ENCODE data around the gene DENND4A.

DENND4A gene

DNA sequence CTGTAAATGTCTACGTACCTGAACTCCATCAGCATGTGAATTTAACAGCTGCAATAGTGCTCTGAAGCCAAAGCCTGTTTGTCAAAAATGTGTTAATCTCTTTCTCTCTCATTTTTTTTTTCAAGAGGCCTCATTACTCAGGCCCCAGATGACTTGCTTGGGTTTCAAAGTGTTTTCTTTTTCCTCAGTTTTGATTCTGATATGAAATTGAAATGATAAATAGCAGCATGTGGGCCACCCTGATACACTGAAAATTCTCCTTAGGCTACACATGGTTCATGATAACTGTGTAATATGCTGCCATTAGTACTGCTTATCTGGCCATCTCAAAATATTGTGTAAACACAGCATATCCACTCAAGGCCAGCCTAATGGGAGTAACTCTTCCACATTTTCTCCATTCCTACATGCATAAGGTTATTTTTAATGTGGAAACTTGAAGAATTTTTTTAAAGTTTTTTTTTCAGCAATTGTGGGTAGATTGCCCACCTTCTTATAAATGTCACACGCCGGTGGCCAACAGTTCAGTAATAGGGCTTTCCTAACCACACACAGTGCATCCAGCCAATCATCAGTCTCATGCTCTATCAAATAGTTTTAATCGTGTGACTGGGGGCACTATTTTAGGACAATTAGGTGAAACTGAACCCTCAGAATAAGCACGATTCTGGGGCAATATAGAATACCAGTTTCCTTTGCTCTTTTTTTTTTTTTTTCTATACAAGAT lies 13.1 kb upstream of the DENND4A start:
- H3K9me3 ChIP-seq (ENCODE audit: control insufficient read depth in 1 of 2, low read length in 2 of 2), result no peaks in the 10 kb centered on the region
- no peak overlapping the region for H3K4me3 ChIP-seq (ENCODE audit: low read depth in 1 of 2, low read length in 2 of 2)
- H3K27me3 ChIP-seq (ENCODE audit: control insufficient read depth in 1 of 2, insufficient read depth in 2 of 2, low read length in 2 of 2), result no peaks in the 10 kb centered on the region
- no peak overlapping the region for H3K9ac ChIP-seq (ENCODE audit: low read depth in 1 of 2, low read length in 2 of 2)
- no peak overlapping the region for H3K27ac ChIP-seq (ENCODE audit: low read depth, low read length)
- no peaks in the 10 kb centered on the region for H3K36me3 ChIP-seq (ENCODE audit: control insufficient read depth in 1 of 2, insufficient read depth in 2 of 2, low read length in 2 of 2)
- H3K4me1 ChIP-seq (ENCODE audit: control insufficient read depth in 1 of 2, insufficient read depth in 2 of 2, low read length in 2 of 2), result no peaks in the 10 kb centered on the region

DNA sequence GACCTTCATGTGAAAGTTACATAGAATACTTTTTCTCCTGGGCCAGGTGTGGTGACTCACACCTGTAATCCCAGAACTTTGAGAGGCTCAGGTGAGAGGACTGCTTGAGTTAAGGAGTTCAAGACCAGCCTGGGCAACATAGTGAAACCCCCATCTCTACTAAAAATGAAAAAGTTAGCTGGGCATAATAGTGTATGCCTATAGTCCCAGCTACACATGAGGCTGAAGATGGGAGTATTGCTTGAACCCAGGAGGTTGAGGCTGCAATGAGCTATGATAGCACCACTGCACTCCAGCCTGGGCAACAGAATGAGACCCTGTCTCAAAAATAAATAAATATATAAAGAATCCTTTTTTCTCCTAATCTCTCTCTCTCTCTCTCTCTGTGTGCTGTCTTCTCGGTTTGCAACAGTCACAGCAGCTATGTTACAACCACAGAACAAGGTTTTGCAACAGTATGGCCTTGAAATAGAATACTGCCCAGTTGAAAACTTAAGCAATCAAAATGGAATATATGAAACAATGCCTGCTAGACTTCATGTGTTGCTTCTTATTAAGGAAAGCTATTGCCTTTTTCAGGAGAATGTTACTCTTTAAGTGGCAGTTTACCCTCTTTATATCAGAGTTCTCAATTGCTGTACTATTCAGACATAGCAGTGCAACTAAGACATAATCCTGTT lies 12.3 kb upstream of the DENND4A start:
- Histone ChIP-seq H3K9ac (ENCODE audit: low read depth in 1 of 2, low read length in 2 of 2) (no peak overlapping the region), H3K36me3 (ENCODE audit: control insufficient read depth in 1 of 2, insufficient read depth in 2 of 2, low read length in 2 of 2) (no peaks in the 10 kb centered on the region), H3K9me3 (ENCODE audit: control insufficient read depth in 1 of 2, low read length in 2 of 2) (no peaks in the 10 kb centered on the region), H3K27ac (ENCODE audit: low read depth, low read length) (no peak overlapping the region), H3K4me3 (ENCODE audit: low read depth in 1 of 2, low read length in 2 of 2) (no peak overlapping the region), H3K4me1 (ENCODE audit: control insufficient read depth in 1 of 2, insufficient read depth in 2 of 2, low read length in 2 of 2) (no peaks in the 10 kb centered on the region), H3K27me3 (ENCODE audit: control insufficient read depth in 1 of 2, insufficient read depth in 2 of 2, low read length in 2 of 2) (no peaks in the 10 kb centered on the region)

DNA sequence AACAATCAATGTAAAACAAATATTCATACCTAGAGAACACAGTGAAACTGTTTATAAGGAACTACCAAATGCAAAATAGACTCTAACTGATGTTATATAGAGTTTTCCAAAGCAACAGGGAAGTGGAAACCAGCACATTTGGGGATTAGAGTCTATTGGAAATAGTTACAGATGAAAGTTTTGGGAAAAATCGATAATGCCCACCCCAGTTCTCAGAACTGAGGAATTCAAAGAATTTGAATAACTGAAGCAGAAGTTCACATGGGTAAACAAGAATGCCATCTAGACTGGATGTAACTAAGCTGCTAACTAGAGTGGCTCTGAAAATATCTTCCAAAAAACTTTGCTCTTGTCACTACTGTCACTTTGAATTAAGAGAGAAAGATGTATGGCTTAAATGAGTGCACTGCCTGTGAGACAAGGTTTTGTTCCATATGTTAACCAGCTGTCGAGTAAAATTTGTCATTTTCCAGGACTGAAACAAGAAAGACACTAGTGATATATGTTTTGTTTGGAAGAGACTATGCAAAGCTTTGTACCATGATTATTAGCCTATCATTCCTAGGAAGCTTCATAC lies 9.2 kb upstream of the DENND4A start:
- Histone ChIP-seq H3K27ac (ENCODE audit: low read depth, low read length) (no peak overlapping the region), H3K9ac (ENCODE audit: low read depth in 1 of 2, low read length in 2 of 2) (no peak overlapping the region), H3K36me3 (ENCODE audit: control insufficient read depth in 1 of 2, insufficient read depth in 2 of 2, low read length in 2 of 2) (no peaks in the 10 kb centered on the region), H3K4me1 (ENCODE audit: control insufficient read depth in 1 of 2, insufficient read depth in 2 of 2, low read length in 2 of 2) (no peaks in the 10 kb centered on the region), H3K9me3 (ENCODE audit: control insufficient read depth in 1 of 2, low read length in 2 of 2) (no peaks in the 10 kb centered on the region), H3K27me3 (ENCODE audit: control insufficient read depth in 1 of 2, insufficient read depth in 2 of 2, low read length in 2 of 2) (no peaks in the 10 kb centered on the region), H3K4me3 (ENCODE audit: low read depth in 1 of 2, low read length in 2 of 2) (no peak overlapping the region)

DNA sequence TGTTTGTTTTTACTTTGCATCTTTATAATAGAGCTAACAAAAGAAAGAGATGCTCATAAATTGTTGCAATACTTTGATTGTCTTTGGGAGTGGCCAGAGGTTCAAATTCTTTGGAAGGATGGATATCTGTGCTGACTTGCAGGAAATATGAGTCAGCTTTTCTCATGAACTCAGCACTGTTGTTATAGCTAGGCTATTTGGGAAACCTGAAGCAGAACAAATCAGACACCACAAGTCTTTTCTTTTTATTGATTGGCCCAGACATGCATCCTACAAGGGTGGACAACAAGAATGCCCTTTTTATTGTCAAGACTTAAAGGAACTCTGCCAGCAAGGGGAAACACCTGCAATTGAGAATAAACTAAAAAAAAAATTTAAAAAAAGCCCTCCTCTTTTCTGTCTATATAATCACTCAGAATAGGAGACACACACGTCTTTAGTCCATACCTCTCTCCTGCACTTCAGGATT lies 4.6 kb upstream of the DENND4A start:
- H3K36me3 ChIP-seq (ENCODE audit: control insufficient read depth in 1 of 2, insufficient read depth in 2 of 2, low read length in 2 of 2), result no peaks in the 10 kb centered on the region
- H3K27ac ChIP-seq (ENCODE audit: low read depth, low read length), result no peak overlapping the region
- H3K27me3 ChIP-seq (ENCODE audit: control insufficient read depth in 1 of 2, insufficient read depth in 2 of 2, low read length in 2 of 2), result no peaks in the 10 kb centered on the region
- no peaks in the 10 kb centered on the region for H3K9me3 ChIP-seq (ENCODE audit: control insufficient read depth in 1 of 2, low read length in 2 of 2)
- H3K9ac ChIP-seq (ENCODE audit: low read depth in 1 of 2, low read length in 2 of 2), result no peak overlapping the region
- no peak overlapping the region for H3K4me3 ChIP-seq (ENCODE audit: low read depth in 1 of 2, low read length in 2 of 2)
- peaks cover 4 to 7% of the 10 kb centered on the region in 2 donors for H3K4me1 ChIP-seq (ENCODE audit: control insufficient read depth in 1 of 2, insufficient read depth in 2 of 2, low read length in 2 of 2)

DNA sequence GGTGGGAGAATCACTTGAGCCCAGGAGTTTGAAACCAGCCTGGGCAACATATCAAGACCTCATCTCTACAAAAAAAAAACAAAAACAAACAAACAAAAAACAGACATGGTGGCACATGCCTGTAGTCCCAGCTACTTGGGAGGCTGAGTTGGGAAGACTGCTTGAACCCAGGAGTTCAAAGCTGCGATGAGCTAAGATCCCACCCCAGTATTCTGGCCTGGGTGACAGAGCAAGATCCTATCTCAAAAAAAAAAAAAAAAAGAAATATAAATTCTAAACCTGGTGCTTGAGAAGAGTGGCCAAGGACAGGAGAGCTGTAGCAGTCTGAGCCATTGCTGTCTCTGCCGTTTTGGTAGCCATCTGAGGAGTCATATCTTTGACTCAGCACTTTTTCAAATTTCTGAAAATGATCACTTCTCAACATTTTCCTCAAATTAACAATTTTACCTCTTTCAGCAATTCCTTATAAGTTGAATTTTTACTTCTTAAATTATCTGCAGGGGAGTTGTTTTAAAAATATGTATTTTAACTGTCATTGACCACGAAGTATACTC lies 3.6 kb upstream of the DENND4A start:
- no peak overlapping the region for H3K9ac ChIP-seq (ENCODE audit: low read depth in 1 of 2, low read length in 2 of 2)
- no peaks in the 10 kb centered on the region for H3K36me3 ChIP-seq (ENCODE audit: control insufficient read depth in 1 of 2, insufficient read depth in 2 of 2, low read length in 2 of 2)
- H3K4me3 ChIP-seq (ENCODE audit: low read depth in 1 of 2, low read length in 2 of 2), result no peak overlapping the region
- H3K4me1 ChIP-seq (ENCODE audit: control insufficient read depth in 1 of 2, insufficient read depth in 2 of 2, low read length in 2 of 2), result peaks cover 4 to 10% of the 10 kb centered on the region in 2 donors
- no peaks in the 10 kb centered on the region for H3K9me3 ChIP-seq (ENCODE audit: control insufficient read depth in 1 of 2, low read length in 2 of 2)
- no peaks in the 10 kb centered on the region for H3K27me3 ChIP-seq (ENCODE audit: control insufficient read depth in 1 of 2, insufficient read depth in 2 of 2, low read length in 2 of 2)
- H3K27ac ChIP-seq (ENCODE audit: low read depth, low read length), result no peak overlapping the region

DNA sequence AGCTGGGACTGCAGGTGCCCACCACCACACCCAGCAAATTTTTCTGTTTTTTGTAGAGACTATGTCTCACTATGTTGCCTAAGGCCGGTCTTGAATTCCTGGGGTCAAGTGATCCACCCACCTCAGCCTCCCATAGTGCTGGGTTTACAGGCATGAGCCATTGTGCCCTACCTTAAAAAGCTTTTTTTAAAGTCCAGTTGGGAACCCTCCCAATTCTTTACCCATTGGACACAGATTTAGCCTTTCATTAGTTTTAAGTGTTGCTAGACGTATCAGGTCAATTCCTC lies 1.7 kb upstream of the DENND4A start:
- H3K27ac ChIP-seq (ENCODE audit: low read depth, low read length), result no peak overlapping the region
- no peak overlapping the region for H3K4me3 ChIP-seq (ENCODE audit: low read depth in 1 of 2, low read length in 2 of 2)
- peaks cover 12 to 26% of the 10 kb centered on the region in 2 donors for H3K4me1 ChIP-seq (ENCODE audit: control insufficient read depth in 1 of 2, insufficient read depth in 2 of 2, low read length in 2 of 2)
- no peak overlapping the region for H3K9ac ChIP-seq (ENCODE audit: low read depth in 1 of 2, low read length in 2 of 2)
- no peaks in the 10 kb centered on the region for H3K27me3 ChIP-seq (ENCODE audit: control insufficient read depth in 1 of 2, insufficient read depth in 2 of 2, low read length in 2 of 2)
- no peaks in the 10 kb centered on the region for H3K9me3 ChIP-seq (ENCODE audit: control insufficient read depth in 1 of 2, low read length in 2 of 2)
- H3K36me3 ChIP-seq (ENCODE audit: control insufficient read depth in 1 of 2, insufficient read depth in 2 of 2, low read length in 2 of 2), result no peaks in the 10 kb centered on the region

DNA sequence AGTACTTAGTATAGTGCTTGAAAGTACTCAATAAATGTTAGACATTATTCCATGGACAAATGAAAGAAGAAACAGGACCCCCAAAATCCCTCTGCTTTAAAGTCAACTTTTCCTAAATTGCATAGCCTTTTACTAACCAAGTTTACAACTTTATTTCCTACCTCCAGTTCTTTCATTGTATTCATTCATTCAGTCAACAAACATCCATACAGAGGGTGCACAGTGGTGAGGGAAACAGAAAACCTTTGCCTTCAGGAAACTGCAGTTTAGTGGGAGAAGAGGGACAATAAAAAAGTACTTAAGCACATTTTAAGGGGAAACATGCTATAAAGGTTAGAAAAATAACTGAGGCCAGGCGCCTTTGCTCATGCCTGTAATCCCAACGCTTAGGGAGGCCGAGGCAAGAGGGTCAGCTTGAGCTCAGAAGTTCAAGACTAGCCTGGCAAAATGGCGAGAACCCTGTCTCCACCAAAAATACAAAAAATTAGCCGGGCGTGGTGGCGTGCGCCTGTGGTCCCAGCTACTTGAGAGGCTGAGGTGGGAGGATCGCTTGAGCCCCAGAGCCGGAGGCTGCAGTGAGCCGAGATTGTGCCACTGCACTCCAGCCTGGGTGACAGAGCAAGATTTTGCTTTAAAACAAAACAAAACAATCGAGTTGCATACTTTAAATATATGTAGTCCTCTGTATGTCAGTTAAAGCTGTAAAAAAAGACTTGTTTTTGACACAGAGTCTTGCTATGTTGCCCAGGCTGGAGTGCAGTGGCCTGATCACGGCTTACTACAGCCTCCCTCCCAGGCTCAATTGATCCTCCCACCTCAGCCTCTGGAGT lies 1.1 kb upstream of the DENND4A start:
- H3K4me1 ChIP-seq (ENCODE audit: control insufficient read depth in 1 of 2, insufficient read depth in 2 of 2, low read length in 2 of 2), result peaks cover 12 to 26% of the 10 kb centered on the region in 2 donors
- H3K4me3 ChIP-seq (ENCODE audit: low read depth in 1 of 2, low read length in 2 of 2), result peak overlapping the region; percentile 83 to 84
- peak overlapping the region; percentile 94 for H3K27ac ChIP-seq (ENCODE audit: low read depth, low read length)
- no peaks in the 10 kb centered on the region for H3K9me3 ChIP-seq (ENCODE audit: control insufficient read depth in 1 of 2, low read length in 2 of 2)
- peak overlapping the region; percentile 94 to 97 for H3K9ac ChIP-seq (ENCODE audit: low read depth in 1 of 2, low read length in 2 of 2)
- H3K27me3 ChIP-seq (ENCODE audit: control insufficient read depth in 1 of 2, insufficient read depth in 2 of 2, low read length in 2 of 2), result no peaks in the 10 kb centered on the region
- no peaks in the 10 kb centered on the region for H3K36me3 ChIP-seq (ENCODE audit: control insufficient read depth in 1 of 2, insufficient read depth in 2 of 2, low read length in 2 of 2)

DNA sequence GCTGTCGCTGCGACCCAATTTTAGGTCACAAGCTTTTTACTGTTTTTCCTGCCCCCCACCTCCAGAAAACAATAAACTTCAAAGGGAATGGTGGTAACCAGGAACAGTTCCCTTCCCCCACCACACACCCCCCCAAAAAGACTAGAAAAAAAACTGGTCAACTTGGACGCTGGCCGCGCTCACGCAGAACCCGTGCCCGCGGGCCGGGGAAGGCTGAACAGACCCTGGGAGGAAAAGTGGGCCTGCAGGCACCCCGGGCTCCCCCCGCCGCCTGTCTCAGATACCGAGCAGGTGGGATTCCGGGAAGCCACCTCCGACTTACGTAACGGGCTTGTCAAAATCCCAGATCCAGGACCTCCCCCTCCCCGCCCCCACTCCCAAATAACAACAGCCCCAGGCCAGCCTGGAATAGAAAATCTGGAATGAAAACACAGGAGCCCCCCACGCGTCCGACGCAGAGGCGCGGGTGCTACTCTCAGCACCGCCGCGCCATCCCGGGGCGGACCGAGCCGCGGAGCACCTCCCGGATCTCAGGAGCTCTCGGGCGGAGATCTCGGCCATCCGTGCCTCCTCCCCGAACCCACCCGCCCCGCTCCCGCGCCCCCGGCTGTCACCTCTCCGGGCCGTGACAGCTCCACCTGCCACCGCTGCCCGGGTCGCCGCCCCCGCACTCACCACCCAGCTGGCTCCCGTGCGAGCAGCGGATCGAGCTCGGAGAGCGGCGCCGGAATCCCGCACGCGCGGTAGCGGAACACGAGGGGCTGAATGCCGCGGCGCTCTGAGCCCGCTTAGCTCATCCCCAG lies 557 bp downstream of the DENND4A start:
- H3K4me3 ChIP-seq (ENCODE audit: low read depth in 1 of 2, low read length in 2 of 2), result peak overlapping the region; percentile 83 to 95
- H3K27ac ChIP-seq (ENCODE audit: low read depth, low read length), result peak overlapping the region; percentile 88
- H3K9ac ChIP-seq (ENCODE audit: low read depth in 1 of 2, low read length in 2 of 2), result peak overlapping the region; percentile 79 to 80
- H3K9me3 ChIP-seq (ENCODE audit: control insufficient read depth in 1 of 2, low read length in 2 of 2), result no peaks in the 10 kb centered on the region
- H3K4me1 ChIP-seq (ENCODE audit: control insufficient read depth in 1 of 2, insufficient read depth in 2 of 2, low read length in 2 of 2), result peaks cover 12 to 34% of the 10 kb centered on the region in 2 donors
- H3K36me3 ChIP-seq (ENCODE audit: control insufficient read depth in 1 of 2, insufficient read depth in 2 of 2, low read length in 2 of 2), result no peaks in the 10 kb centered on the region
- H3K27me3 ChIP-seq (ENCODE audit: control insufficient read depth in 1 of 2, insufficient read depth in 2 of 2, low read length in 2 of 2), result no peaks in the 10 kb centered on the region

DNA sequence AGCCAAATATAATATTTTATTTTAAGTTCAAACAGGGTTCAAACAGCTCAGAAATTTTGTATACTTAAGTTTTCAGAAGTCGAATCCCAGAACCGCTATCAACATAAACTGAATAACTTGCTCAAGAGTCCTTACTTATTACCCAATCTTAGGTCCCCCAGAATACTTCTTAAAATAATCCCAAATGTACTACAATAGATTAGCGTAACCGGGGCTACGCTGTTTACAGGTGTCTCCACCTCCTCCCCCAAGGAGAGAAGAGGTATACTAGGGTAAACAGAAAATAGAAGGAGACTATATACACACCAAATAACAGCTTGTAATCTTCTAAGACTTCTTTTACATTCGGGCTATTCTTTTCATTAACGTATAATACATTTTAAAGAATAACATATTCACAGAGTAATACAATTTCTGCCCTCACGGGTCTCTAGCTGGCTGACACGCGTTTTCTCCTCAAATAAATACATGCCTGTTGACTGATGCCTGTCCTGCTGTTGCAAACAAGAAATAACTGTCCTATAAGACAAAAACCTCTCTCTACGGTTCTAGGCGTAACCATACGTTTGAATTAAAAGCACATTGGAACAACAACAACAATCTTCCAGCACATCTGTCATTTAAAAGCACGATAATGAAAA lies 1.3 kb downstream of the DENND4A start:
- peak overlapping the region; percentile 83 to 95 for H3K4me3 ChIP-seq (ENCODE audit: low read depth in 1 of 2, low read length in 2 of 2)
- peak overlapping the region; percentile 88 for H3K27ac ChIP-seq (ENCODE audit: low read depth, low read length)
- H3K4me1 ChIP-seq (ENCODE audit: control insufficient read depth in 1 of 2, insufficient read depth in 2 of 2, low read length in 2 of 2), result peaks cover 12 to 34% of the 10 kb centered on the region in 2 donors
- no peaks in the 10 kb centered on the region for H3K9me3 ChIP-seq (ENCODE audit: control insufficient read depth in 1 of 2, low read length in 2 of 2)
- H3K36me3 ChIP-seq (ENCODE audit: control insufficient read depth in 1 of 2, insufficient read depth in 2 of 2, low read length in 2 of 2), result no peaks in the 10 kb centered on the region
- H3K27me3 ChIP-seq (ENCODE audit: control insufficient read depth in 1 of 2, insufficient read depth in 2 of 2, low read length in 2 of 2), result no peaks in the 10 kb centered on the region
- H3K9ac ChIP-seq (ENCODE audit: low read depth in 1 of 2, low read length in 2 of 2), result peak overlapping the region; percentile 79 to 80
